H1 (cell line): ENCODE data around the gene TSPAN3. TPM values are rescaled to one million over a fixed set of nuclear protein-coding genes. Genes with fewer than 3 reads are reported as not detected.

ENCODE experiments used
- CTCF ChIA-PET: fragments of 300-600 bp; sonication (Branson Sonifier 250); formaldehyde crosslinking; loops from one replicate; lab custom pipeline; 2021; ENCODE audit not compliant: partially characterized antibody; lab: Charles Lee
- POLR2A ChIA-PET: fragments of 300-600 bp; sonication (Branson Sonifier 250); formaldehyde crosslinking; loops from one replicate; lab custom pipeline; 2021; ENCODE audit warnings: inconsistent platforms; ENCODE audit not compliant: partially characterized antibody; lab: Charles Lee
- DNase-seq, 2 experiments: peaks; one replicate each; pipeline versions ENCODE4 v3.0.0 to v3.0.0-alpha.2; 2010 to 2022; ENCODE audit warnings: low spot score in 2 of 2, low read depth in 1 of 2, mixed read lengths in 1 of 2
- FAIRE-seq: peaks from 2 replicates; lab custom pipeline; 2011; peaks lifted over from hg19 to GRCh38; lab: Jason Lieb, UNC
- H2AFZ ChIP-seq: 2 replicates; pipeline ENCODE4 v1.8.1; 2012; ENCODE audit warnings: low read length, inconsistent platforms
- H2AK5ac ChIP-seq: 2 replicates; pipeline ENCODE4 v1.6.1; 2013; ENCODE audit warnings: low read depth, low read length
- H2BK120ac ChIP-seq: replicated peaks from 2 replicates; pipeline ENCODE3; 2013; ENCODE audit warnings: low read depth, low read length, inconsistent platforms
- H2BK12ac ChIP-seq: 2 replicates; pipeline ENCODE4 v1.6.1; 2013; ENCODE audit warnings: low read depth, low read length
- H2BK15ac ChIP-seq: 2 replicates; pipeline ENCODE4 v1.6.1; 2013; ENCODE audit warnings: low read length
- H2BK20ac ChIP-seq: 2 replicates; pipeline ENCODE4 v1.6.1; 2013; ENCODE audit warnings: low read length
- H2BK5ac ChIP-seq: 2 replicates; pipeline ENCODE4 v1.6.1; 2013; ENCODE audit warnings: low read depth, low read length
- H3K14ac ChIP-seq: 2 replicates; pipeline ENCODE4 v1.6.1; 2013; ENCODE audit warnings: inconsistent platforms; ENCODE audit not compliant: insufficient read length
- H3K18ac ChIP-seq: 2 replicates; pipeline ENCODE4 v1.6.1; 2013; ENCODE audit warnings: low read length; ENCODE audit errors: extremely low read depth
- H3K23ac ChIP-seq: 2 replicates; pipeline ENCODE4 v1.6.1; 2013; ENCODE audit warnings: inconsistent platforms; ENCODE audit not compliant: insufficient read length
- H3K23me2 ChIP-seq: 2 replicates; pipeline ENCODE4 v1.6.1; 2013; ENCODE audit warnings: low read depth, low read length
- H3K27ac ChIP-seq: 2 replicates; pipeline ENCODE4 v1.6.1; 2011; ENCODE audit warnings: low read depth, low read length, inconsistent platforms
- H3K27me3 ChIP-seq, 4 experiments: replicated peaks in 1 of 4; 1 replicate in 1 of 4; 2 replicates in 3 of 4; pipeline versions ENCODE4 v1.6.1 to v1.8.1; 2011 to 2013; ENCODE audit warnings: low read length in 3 of 4, mild to moderate bottlenecking in 3 of 4, inconsistent platforms in 2 of 4, mixed read lengths in 2 of 4, moderate library complexity in 1 of 4; ENCODE audit not compliant: control insufficient read depth in 3 of 4, insufficient read depth in 3 of 4; ENCODE audit errors: extremely low read depth in 1 of 4
- H3K36me3 ChIP-seq, 4 experiments: 2 replicates each; pipeline versions ENCODE4 v1.6.1 to v1.8.1; 2011 to 2013; ENCODE audit warnings: mild to moderate bottlenecking in 4 of 4, low read length in 3 of 4, moderate library complexity in 2 of 4, control low read depth in 1 of 4, inconsistent platforms in 1 of 4; ENCODE audit not compliant: insufficient read depth in 4 of 4, control insufficient read depth in 2 of 4
- H3K4ac ChIP-seq: replicated peaks from 2 replicates; pipeline ENCODE3; 2013; ENCODE audit warnings: low read length, low read depth, mixed read lengths, inconsistent platforms; ENCODE audit not compliant: insufficient read length
- H3K4me1 ChIP-seq, 4 experiments: replicated peaks in 1 of 4; 1 replicate in 1 of 4; 2 replicates in 3 of 4; pipeline versions ENCODE4 v1.6.1 to v1.8.1; 2011 to 2013; ENCODE audit warnings: low read length in 3 of 4, inconsistent platforms in 2 of 4, mixed read lengths in 1 of 4; ENCODE audit not compliant: insufficient read depth in 4 of 4, control insufficient read depth in 3 of 4
- H3K4me2 ChIP-seq, 2 experiments: 2 replicates each; pipeline versions ENCODE4 v1.6.1 to v1.8.1; 2011 to 2013; ENCODE audit warnings: low read depth in 2 of 2, low read length in 2 of 2, control low read depth in 1 of 2, inconsistent platforms in 1 of 2, mild to moderate bottlenecking in 1 of 2; ENCODE audit not compliant: insufficient read depth in 1 of 2
- H3K4me3 ChIP-seq, 4 experiments: fragments of 200-600, 300-600 bp in 1 of 4; sonication (generic), shearing (Covaris generic), sonication (Bioruptor Twin) in 1 of 4; 2 replicates each; pipeline versions ENCODE4 v1.5.1 to v1.8.1; 2011 to 2016; ENCODE audit warnings: low read length in 4 of 4, low read depth in 3 of 4, control low read depth in 2 of 4, inconsistent platforms in 2 of 4, mild to moderate bottlenecking in 2 of 4, mixed read lengths in 1 of 4, moderate library complexity in 1 of 4; ENCODE audit not compliant: insufficient read depth in 2 of 4; ENCODE audit errors: extremely low read depth in 1 of 4
- H3K56ac ChIP-seq: replicated peaks from 2 replicates; pipeline ENCODE3; 2013; ENCODE audit warnings: low read depth, mild to moderate bottlenecking, mixed read lengths, low read length, inconsistent platforms; ENCODE audit not compliant: insufficient read length
- H3K79me1 ChIP-seq: 2 replicates; pipeline ENCODE4 v1.6.1; 2013; ENCODE audit warnings: low read depth, low read length, control low read depth
- H3K79me2 ChIP-seq, 2 experiments: 2 replicates each; pipeline versions ENCODE4 v1.6.1 to v1.8.1; 2012 to 2013; ENCODE audit warnings: low read length in 2 of 2, mild to moderate bottlenecking in 2 of 2, inconsistent platforms in 1 of 2; ENCODE audit not compliant: insufficient read depth in 2 of 2, control insufficient read depth in 1 of 2
- H3K9ac ChIP-seq, 4 experiments: replicated peaks in 1 of 4; 1 replicate in 1 of 4; 2 replicates in 3 of 4; pipeline versions ENCODE4 v1.6.1 to v1.8.1; 2011 to 2013; ENCODE audit warnings: low read depth in 3 of 4, low read length in 3 of 4, control low read depth in 2 of 4, mild to moderate bottlenecking in 2 of 4, moderate library complexity in 2 of 4, inconsistent platforms in 1 of 4; ENCODE audit errors: extremely low read depth in 1 of 4
- H3K9me3 ChIP-seq, 2 experiments: 2 replicates each; pipeline versions ENCODE4 v1.6.1 to v1.8.1; 2012 to 2013; ENCODE audit warnings: mild to moderate bottlenecking in 2 of 2, moderate library complexity in 2 of 2, control low read depth in 1 of 2, inconsistent platforms in 1 of 2, low read depth in 1 of 2, low read length in 1 of 2, mixed read lengths in 1 of 2; ENCODE audit not compliant: insufficient read depth in 2 of 2
- H4K20me1 ChIP-seq, 2 experiments: replicated peaks in 1 of 2; 2 replicates each; pipeline versions ENCODE3 to v1.8.1; 2011 to 2013; ENCODE audit warnings: inconsistent platforms in 2 of 2, low read length in 2 of 2, mild to moderate bottlenecking in 1 of 2; ENCODE audit not compliant: insufficient read depth in 2 of 2, control insufficient read depth in 1 of 2
- H4K5ac ChIP-seq: 2 replicates; pipeline ENCODE4 v1.6.1; 2013; ENCODE audit warnings: low read length, low read depth, mixed read lengths, inconsistent platforms; ENCODE audit not compliant: insufficient read length
- H4K8ac ChIP-seq: 2 replicates; pipeline ENCODE4 v1.8.0; 2013; ENCODE audit warnings: mild to moderate bottlenecking, moderate library complexity, low read length, inconsistent platforms; ENCODE audit not compliant: insufficient read depth; ENCODE audit errors: extremely low read depth
- H4K91ac ChIP-seq: replicated peaks from 2 replicates; pipeline ENCODE3; 2013; ENCODE audit warnings: low read length, mixed read lengths, inconsistent platforms; ENCODE audit not compliant: insufficient read length
- EGR1 ChIP-seq: IDR thresholded peaks from 2 replicates; pipeline ENCODE4 v1.6.1; 2011; ENCODE audit warnings: low read depth, low read length, borderline replicate concordance
- EZH2 ChIP-seq: fragments of 200-600 bp; sonication (generic); IDR thresholded peaks from 2 replicates; pipeline ENCODE4 v1.7.1; 2012; ENCODE audit warnings: low read depth, mild to moderate bottlenecking, moderate library complexity, low read length, inconsistent platforms; ENCODE audit not compliant: severe bottlenecking
- KDM1A ChIP-seq: fragments of 200-600, 300-600 bp; sonication (generic); IDR thresholded peaks from 2 replicates; pipeline ENCODE4 v1.7.1; 2016; ENCODE audit warnings: mild to moderate bottlenecking, low read length, borderline replicate concordance
- POLR2A ChIP-seq, 2 experiments: IDR thresholded peaks; 1 replicate in 1 of 2; 2 replicates in 1 of 2; pipeline ENCODE4 v1.6.1; 2011; ENCODE audit warnings: low read depth in 2 of 2, low read length in 2 of 2, mild to moderate bottlenecking in 2 of 2; ENCODE audit errors: control extremely low read depth in 1 of 2
- POU5F1 ChIP-seq: IDR thresholded peaks from 2 replicates; pipeline ENCODE4 v1.6.1; 2011; ENCODE audit warnings: low read depth, mild to moderate bottlenecking, low read length, moderate library complexity
- WGBS, 2 experiments: shearing (Covaris generic) in 1 of 2; methylation state at CpG; one replicate each; pipeline versions ENCODE4 v1.1.6 to v1.1.7; 2013 to 2015; ENCODE audit warnings: low lambda C conversion rate in 2 of 2, mixed read lengths in 2 of 2, inconsistent platforms in 1 of 2, low coverage in 1 of 2, missing lambda C conversion rate in 1 of 2; ENCODE audit not compliant: insufficient replicate concordance in 2 of 2, insufficient coverage in 1 of 2, insufficient read length in 1 of 2; ENCODE audit errors: extremely low coverage in 1 of 2, missing lambda C conversion rate in 1 of 2; 5-methylcytosine and 5-hydroxymethylcytosine counted together
- polyA plus RNA-seq, 7 experiments: library from polyadenylated mRNA; depleted of rRNA in 3 of 7; stranded (reverse) in 5 of 7; unstranded in 2 of 7; fragments of >200 nt in 5 of 7; fragments of 200-250 nt in 2 of 7; gene quantifications; 1 replicate in 5 of 7; 2 replicates in 1 of 7; 4 replicates in 1 of 7; pipeline versions ENCODE4 v1.2.1 to v1.2.3, GENCODE V29; 2011 to 2013; ENCODE audit warnings: missing spikeins in 2 of 7, mixed read lengths in 2 of 7
- total RNA-seq: library from RNA; stranded (reverse); fragmentation: NEBNext Ultra II Directional; extraction: Animal tissue kit (Norgen Biotek cat#: 25700); gene quantifications from 2 replicates; pipeline ENCODE4 v1.2.1, GENCODE V29; 2021
- TF ChIP-seq, protein P1 (sequence below), 3 experiments: IDR thresholded peaks; 1 replicate in 2 of 3; 2 replicates in 1 of 3; pipeline versions ENCODE4 v1.5.1 to v1.6.1; 2011; ENCODE audit warnings: low read length in 3 of 3, mild to moderate bottlenecking in 3 of 3, inconsistent platforms in 2 of 3, low read depth in 1 of 3, moderate library complexity in 1 of 3; ENCODE audit not compliant: insufficient read depth in 1 of 3; ENCODE audit errors: control extremely low read depth in 1 of 3

The TSPAN3 gene
- total and polyA plus RNA-seq, 2 of the 8 experiments (the other 6 are each of a cell fraction or from before 2014, with no cell fraction given) = 107 to 238 TPM

DNA sequence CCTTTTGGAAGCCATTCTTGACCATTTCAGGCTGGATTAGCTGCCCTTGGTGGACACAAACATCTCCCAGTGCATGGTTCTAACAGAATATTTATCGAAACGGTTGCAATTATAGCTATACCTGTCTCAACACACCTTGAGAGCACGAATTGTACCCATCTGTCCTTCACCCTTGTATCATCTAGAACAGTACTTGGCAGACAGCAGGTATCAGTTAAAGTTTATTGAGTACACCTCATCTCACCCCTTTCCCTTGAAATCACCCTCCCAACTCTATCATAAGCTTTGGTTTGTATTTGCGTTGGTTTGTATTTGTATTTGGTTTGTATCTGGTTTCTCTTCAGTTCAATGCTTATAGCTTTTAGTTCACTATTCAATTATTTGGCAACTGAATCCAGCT is 12.4 kb downstream of the TSPAN3 start:
- Histone ChIP-seq H3K27me3 (no peaks in the 10 kb centered on the region), H3K79me2 (peaks cover 0 to 68% of the 10 kb centered on the region in 2 experiments; a peak in 2 of 4 replicates), H4K8ac (no peak overlapping the region), H3K9ac (no peak overlapping the region), H2BK12ac (no peak overlapping the region), H3K9me3 (no peaks in the 10 kb centered on the region), H3K18ac (no peak overlapping the region), H2AFZ (no peak overlapping the region), H3K36me3 (no peaks in the 10 kb centered on the region; a peak in 1 of 8 replicates), H3K79me1 (no peaks in the 10 kb centered on the region), H4K20me1 (peaks cover 7 to 12% of the 10 kb centered on the region in 2 experiments), H3K23ac (no peak overlapping the region), H2BK120ac (no peak overlapping the region), H3K14ac (no peak overlapping the region), H3K4me2 (no peak overlapping the region), H3K27ac (no peak overlapping the region), H3K56ac (no peak overlapping the region), H2BK5ac (no peak overlapping the region), H2BK15ac (no peak overlapping the region), H3K4ac (no peak overlapping the region), H2AK5ac (no peak overlapping the region), H3K4me1 (peaks cover 0 to 8% (median 3%) of the 10 kb centered on the region in 4 experiments; a peak in 3 of 7 replicates), H2BK20ac (no peak overlapping the region), H3K23me2 (no peaks in the 10 kb centered on the region), H3K4me3 (no peak overlapping the region), H4K5ac (no peak overlapping the region), H4K91ac (no peak overlapping the region)
- DNase-seq (no peak), FAIRE-seq (no peak)
- ChIA-PET POLR2A (interaction anchor here (2.5 kb wide), 1 partner anchor 12 kb away, joined by 11 read pairs; no protein-coding TSS in a partner anchor), CTCF (interaction anchor here (1.1 to 1.5 kb wide), 6 partner anchors 9 to 117 kb away, joined by 3 to 9 read pairs (median 3); no protein-coding TSS in a partner anchor)
- 90% methylated on average over 4 of the region's 4 CpGs; no CpG with 5 or more reads in 1 of the 2 experiments for WGBS, 2 experiments
- no peak for TF ChIP-seq EZH2
- TF ChIP-seq POLR2A (IDR thresholded peaks at IDR 0.05; ENCODE audit: control extremely low read depth in 1 of 2, low read depth in 2 of 2, low read length in 2 of 2) = no peak
- TF ChIP-seq, protein P1, sequence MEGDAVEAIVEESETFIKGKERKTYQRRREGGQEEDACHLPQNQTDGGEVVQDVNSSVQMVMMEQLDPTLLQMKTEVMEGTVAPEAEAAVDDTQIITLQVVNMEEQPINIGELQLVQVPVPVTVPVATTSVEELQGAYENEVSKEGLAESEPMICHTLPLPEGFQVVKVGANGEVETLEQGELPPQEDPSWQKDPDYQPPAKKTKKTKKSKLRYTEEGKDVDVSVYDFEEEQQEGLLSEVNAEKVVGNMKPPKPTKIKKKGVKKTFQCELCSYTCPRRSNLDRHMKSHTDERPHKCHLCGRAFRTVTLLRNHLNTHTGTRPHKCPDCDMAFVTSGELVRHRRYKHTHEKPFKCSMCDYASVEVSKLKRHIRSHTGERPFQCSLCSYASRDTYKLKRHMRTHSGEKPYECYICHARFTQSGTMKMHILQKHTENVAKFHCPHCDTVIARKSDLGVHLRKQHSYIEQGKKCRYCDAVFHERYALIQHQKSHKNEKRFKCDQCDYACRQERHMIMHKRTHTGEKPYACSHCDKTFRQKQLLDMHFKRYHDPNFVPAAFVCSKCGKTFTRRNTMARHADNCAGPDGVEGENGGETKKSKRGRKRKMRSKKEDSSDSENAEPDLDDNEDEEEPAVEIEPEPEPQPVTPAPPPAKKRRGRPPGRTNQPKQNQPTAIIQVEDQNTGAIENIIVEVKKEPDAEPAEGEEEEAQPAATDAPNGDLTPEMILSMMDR (IDR thresholded peaks at IDR 0.05; ENCODE audit: control extremely low read depth in 1 of 3, insufficient read depth in 1 of 3, low read depth in 1 of 3, low read length in 3 of 3) = no peak
- no peak for TF ChIP-seq EGR1
- TF ChIP-seq POU5F1 = no peak
- TF ChIP-seq KDM1A = no peak
